Liver (tissue), 9 donors: Measurements from ENCODE around the gene RERE. TPM values are rescaled to one million over a fixed set of nuclear protein-coding genes. Genes with fewer than 3 reads are reported as not detected.

Experiments
- DNase-seq: peaks from one replicate; pipeline ENCODE4 v3.0.0-alpha.2; 2017; ENCODE audit warnings: low spot score
- H3K27ac ChIP-seq, 2 donors: one replicate each; pipeline ENCODE4 v1.7.0; 2013; ENCODE audit warnings: inconsistent platforms in 2 of 2, low read length in 2 of 2, control low read depth in 1 of 2, low read depth in 1 of 2, mild to moderate bottlenecking in 1 of 2
- H3K27me3 ChIP-seq, 4 donors: one replicate each; pipeline versions ENCODE4 v1.6.1 to v1.7.0; 2013; ENCODE audit warnings: low read length in 3 of 4, inconsistent platforms in 1 of 4, mild to moderate bottlenecking in 1 of 4, moderate library complexity in 1 of 4; ENCODE audit not compliant: control insufficient read depth in 4 of 4, insufficient read depth in 4 of 4
- H3K36me3 ChIP-seq, 4 donors: one replicate each; pipeline versions ENCODE4 v1.6.1 to v1.7.0; 2013; ENCODE audit warnings: low read length in 3 of 4, mild to moderate bottlenecking in 3 of 4, low read depth in 1 of 4, moderate library complexity in 1 of 4; ENCODE audit not compliant: control insufficient read depth in 4 of 4, insufficient read depth in 3 of 4
- H3K4me1 ChIP-seq, 4 donors: one replicate each; pipeline versions ENCODE4 v1.6.1 to v1.7.0; 2013; ENCODE audit warnings: low read length in 3 of 4, mild to moderate bottlenecking in 3 of 4, moderate library complexity in 1 of 4; ENCODE audit not compliant: control insufficient read depth in 4 of 4, insufficient read depth in 4 of 4
- H3K4me3 ChIP-seq, 3 donors: one replicate each; pipeline versions ENCODE4 v1.6.1 to v1.7.0; 2013; ENCODE audit warnings: low read length in 3 of 3, control low read depth in 1 of 3, low read depth in 1 of 3, mild to moderate bottlenecking in 1 of 3
- H3K9ac ChIP-seq, 2 donors: one replicate each; pipeline ENCODE4 v1.7.0; 2013; ENCODE audit warnings: low read length in 2 of 2, mild to moderate bottlenecking in 2 of 2, moderate library complexity in 2 of 2, control low read depth in 1 of 2, low read depth in 1 of 2
- H3K9me3 ChIP-seq, 4 donors: one replicate each; pipeline versions ENCODE4 v1.6.1 to v1.7.0; 2013; ENCODE audit warnings: low read length in 3 of 4; ENCODE audit not compliant: control insufficient read depth in 4 of 4
- ATF3 ChIP-seq: IDR thresholded peaks from 2 replicates; pipeline ENCODE4 v1.6.1; 2016; ENCODE audit warnings: antibody characterized with exemption
- CTCF ChIP-seq: fragments of 150-350 bp; IDR thresholded peaks from 2 replicates; pipeline ENCODE4 v1.5.1; 2017; ENCODE audit warnings: improper control_type of control experiment, low read depth, low read length; ENCODE audit not compliant: missing input control
- EGR1 ChIP-seq, 2 donors: IDR thresholded peaks; 2 replicates each; pipeline ENCODE4 v1.6.1; 2016 to 2018; ENCODE audit warnings: antibody characterized with exemption in 2 of 2, low read depth in 2 of 2
- FOXA1 ChIP-seq: IDR thresholded peaks from 2 replicates; pipeline ENCODE4 v1.6.1; 2016; ENCODE audit warnings: antibody characterized with exemption
- FOXA2 ChIP-seq: IDR thresholded peaks from 2 replicates; pipeline ENCODE4 v1.6.1; 2016; ENCODE audit warnings: antibody characterized with exemption
- GABPA ChIP-seq, 2 donors: IDR thresholded peaks in 1 of 2; conservative IDR thresholded peaks in 1 of 2; 2 replicates each; pipeline ENCODE4 v1.6.1; 2016; ENCODE audit warnings: antibody characterized with exemption in 2 of 2, mild to moderate bottlenecking in 1 of 2, moderate library complexity in 1 of 2
- HNF4A ChIP-seq, 2 donors: conservative IDR thresholded peaks; 2 replicates each; pipeline ENCODE4 v1.6.1; 2016; ENCODE audit warnings: antibody characterized with exemption in 2 of 2, mild to moderate bottlenecking in 2 of 2
- HNF4G ChIP-seq: IDR thresholded peaks from 2 replicates; pipeline ENCODE4 v1.6.1; 2016; ENCODE audit warnings: antibody characterized with exemption
- JUND ChIP-seq, 2 donors: IDR thresholded peaks; 2 replicates each; pipeline ENCODE4 v1.6.1; 2016; ENCODE audit warnings: antibody characterized with exemption in 2 of 2
- MAX ChIP-seq: IDR thresholded peaks from 2 replicates; pipeline ENCODE4 v1.6.1; 2016; ENCODE audit warnings: antibody characterized with exemption
- NR2F2 ChIP-seq: IDR thresholded peaks from 2 replicates; pipeline ENCODE4 v1.6.1; 2016; ENCODE audit warnings: antibody characterized with exemption
- RAD21 ChIP-seq, 2 donors: IDR thresholded peaks; 2 replicates each; pipeline ENCODE4 v1.6.1; 2016; ENCODE audit warnings: antibody characterized with exemption in 2 of 2, mild to moderate bottlenecking in 2 of 2
- REST ChIP-seq: IDR thresholded peaks from 2 replicates; pipeline ENCODE4 v1.6.1; 2016; ENCODE audit warnings: antibody characterized with exemption, mild to moderate bottlenecking
- RXRA ChIP-seq, 2 donors: IDR thresholded peaks; 2 replicates each; pipeline ENCODE4 v1.6.1; 2017 to 2018; ENCODE audit warnings: antibody characterized with exemption in 2 of 2, mild to moderate bottlenecking in 1 of 2
- SP1 ChIP-seq: IDR thresholded peaks from 2 replicates; pipeline ENCODE4 v1.6.1; 2018; ENCODE audit warnings: antibody characterized with exemption, mild to moderate bottlenecking
- TAF1 ChIP-seq: conservative IDR thresholded peaks from 2 replicates; pipeline ENCODE4 v1.6.1; 2016; ENCODE audit warnings: antibody characterized with exemption, mild to moderate bottlenecking
- YY1 ChIP-seq: IDR thresholded peaks from 2 replicates; pipeline ENCODE4 v1.6.1; 2016; ENCODE audit warnings: antibody characterized with exemption, mild to moderate bottlenecking
- ZBTB33 ChIP-seq: IDR thresholded peaks from 2 replicates; pipeline ENCODE4 v1.6.1; 2016; ENCODE audit warnings: antibody characterized with exemption
- WGBS: extraction: QIAGEN DNeasy Blood & Tissue Kit; methylation state at CpG from one replicate; pipeline ENCODE4 v1.1.7; 2013; 5-methylcytosine and 5-hydroxymethylcytosine counted together
- polyA plus RNA-seq, 2 donors: library from polyadenylated mRNA; stranded (reverse) in 1 of 2; unstranded in 1 of 2; fragments of 200-250 nt in 1 of 2; fragments of >200 nt in 1 of 2; fragmentation: Nextera tagmentation in 1 of 2; extraction: Ambion mirVana in 1 of 2; gene quantifications; one replicate each; pipeline versions ENCODE4 v1.2.1 to v1.2.3, GENCODE V29; 2013 to 2015
- total RNA-seq, 2 donors: library from RNA; depleted of rRNA; stranded (reverse); fragments of >200 nt; gene quantifications; one replicate each; pipeline ENCODE4 v1.2.3, GENCODE V29; 2014
- donor health status: healthy.
- donor health status: healthy.
- donor health status: healthy.
- donor health status: healthy.
- donor health status: healthy.

The RERE gene
- total and polyA plus RNA-seq, 4 donors = 9.8 to 49.1 (median 24.8) TPM

- no peak for DNase-seq
- no peak overlapping the region for H3K27ac ChIP-seq
- H3K9me3 ChIP-seq = no peaks in the 10 kb centered on the region
- TF ChIP-seq RXRA (IDR thresholded peaks at IDR 0.05) (peak in 1 of 2 donors; percentile 7), HNF4G (no peak), NR2F2 (no peak), FOXA2 (peak; percentile 32), JUND (IDR thresholded peaks at IDR 0.05) (no peak), TAF1 (no peak), EGR1 (IDR thresholded peaks at IDR 0.05; ENCODE audit: low read depth in 2 of 2) (no peak), ZBTB33 (no peak), MAX (no peak), FOXA1 (no peak), SP1 (no peak), GABPA (IDR thresholded peaks at IDR 0.05 in 1 of 2, conservative IDR thresholded peaks at IDR 0.05 in 1 of 2) (no peak), RAD21 (IDR thresholded peaks at IDR 0.05) (peak; percentile 98 to 99), REST (no peak), YY1 (peak; percentile 20), HNF4A (conservative IDR thresholded peaks at IDR 0.05) (no peak), ATF3 (no peak), CTCF (peak; percentile 98)
- H3K36me3 ChIP-seq = peaks cover 0 to under 1% (median 0%) of the 10 kb centered on the region in 4 donors
- H3K4me3 ChIP-seq = no peak overlapping the region
- peaks cover 2 to 9% (median 5%) of the 10 kb centered on the region in 4 donors for H3K4me1 ChIP-seq
- 36% methylated on average over 2 of the region's 2 CpGs for WGBS
- H3K27me3 ChIP-seq = no peaks in the 10 kb centered on the region
- no peak overlapping the region for H3K9ac ChIP-seq
Observed at GRCh38 chr1:8560611-8561544, 256.6 kb downstream of the RERE start.
